MM.1S (cell line): ENCODE measurements around the gene CDADC1.

Source experiments
- CTCF ChIP-seq: fragments of 300-600 bp; sonication (generic); IDR thresholded peaks from 2 replicates; pipeline ENCODE4 v1.5.1; 2016; ENCODE audit warnings: antibody characterized with exemption, low read length, mixed read lengths
- EZH2phosphoT487 ChIP-seq: fragments of 300-600 bp; sonication (generic); IDR thresholded peaks from 2 replicates; pipeline ENCODE4 v1.6.1; 2018; ENCODE audit warnings: antibody characterized with exemption, low read length

GRCh38 chr13:49216334-49216733 is 31.4 kb upstream of the CDADC1 start:
- no peak for TF ChIP-seq CTCF
- TF ChIP-seq EZH2phosphoT487, result no peak
